TTC549 (cell line): ENCODE results near the gene SLC16A10.
"Not testable (repeated sequence)": the region's sequence is repeated elsewhere in the genome, so short reads cannot be mapped to it uniquely, and the experiment has no call there.

Experiments used
- FAIRE-seq: peaks from 2 replicates; lab custom pipeline; 2012; peaks lifted over from hg19 to GRCh38; lab: Jason Lieb, UNC

Gene SLC16A10

DNA sequence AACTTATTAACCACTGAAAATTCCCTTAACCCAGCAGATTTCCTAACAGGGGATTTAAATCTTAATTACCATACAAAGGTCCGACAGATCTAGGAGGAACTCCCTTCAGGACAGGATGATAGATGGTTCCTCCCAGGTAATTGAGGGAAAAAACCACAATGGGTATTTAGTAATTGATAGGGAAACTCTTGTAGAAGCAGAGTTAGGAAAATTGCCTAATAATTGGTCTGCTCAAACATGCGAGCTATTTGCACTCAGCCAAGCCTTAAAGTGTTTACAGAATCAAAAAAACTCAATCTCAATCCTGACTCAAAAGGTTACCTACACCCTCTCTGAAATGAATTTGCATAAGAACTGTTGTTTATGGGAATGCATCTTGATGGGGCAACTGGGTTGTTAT is 45.4 kb downstream of the SLC16A10 start:
- FAIRE-seq: not testable (repeated sequence)

DNA sequence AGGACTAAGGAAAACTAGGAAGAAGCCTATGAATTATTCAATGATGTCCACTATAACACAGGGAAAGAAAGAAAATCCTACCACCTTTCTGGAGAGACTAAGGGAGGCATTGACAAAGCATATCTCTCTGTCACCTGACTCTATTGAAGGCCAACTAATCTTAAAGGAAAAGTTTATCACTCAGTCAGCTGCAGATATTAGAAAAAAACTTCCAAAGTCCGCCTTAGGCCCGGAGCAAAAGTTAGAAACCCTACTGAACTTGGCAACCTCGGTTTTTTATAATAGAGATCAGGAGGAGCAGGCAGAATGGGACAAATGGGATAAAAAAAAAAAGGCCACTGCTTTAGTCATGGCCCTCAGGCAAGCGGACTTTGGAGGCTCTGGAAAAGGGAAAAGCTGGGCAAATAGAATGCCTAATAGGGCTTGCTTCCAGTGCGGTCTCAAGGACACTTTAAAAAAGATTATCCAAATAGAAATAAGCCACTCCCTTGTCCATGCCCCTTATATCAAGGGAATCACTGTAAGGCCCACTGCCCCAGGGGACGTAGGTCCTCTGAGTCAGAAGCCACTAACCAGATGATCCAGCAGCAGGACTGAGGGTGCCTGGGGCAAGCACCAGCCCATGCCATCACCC is 47.0 kb downstream of the SLC16A10 start:
- not testable (repeated sequence) for FAIRE-seq

- not testable (repeated sequence) for FAIRE-seq
Observed at GRCh38 chr6:111137489-111138093, 50.3 kb downstream of the SLC16A10 start.

- FAIRE-seq: no peak
Observed at GRCh38 chr6:111147440-111147839, 60.1 kb downstream of the SLC16A10 start.

DNA sequence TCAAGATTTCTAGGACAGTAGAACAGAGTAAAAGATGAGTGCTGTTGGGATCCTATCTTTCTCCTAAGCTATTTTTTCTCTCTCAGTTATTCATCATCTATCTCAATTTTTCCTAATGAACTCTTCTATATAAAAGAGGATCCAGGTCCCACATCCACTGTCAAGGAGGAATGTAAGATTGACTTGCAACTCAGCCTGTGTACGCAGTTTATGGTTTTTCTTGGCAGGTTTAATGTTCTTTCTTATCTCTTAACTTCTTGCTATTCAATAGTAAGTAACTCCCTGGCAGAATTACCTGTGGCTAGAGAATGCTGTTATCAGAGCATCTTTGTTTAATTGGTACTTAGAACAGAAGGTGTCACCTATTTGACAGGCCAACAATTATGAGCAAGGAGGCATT is 60.8 kb downstream of the SLC16A10 start:
- no peak for FAIRE-seq

- no peak for FAIRE-seq
Observed at GRCh38 chr6:111150577-111150976, 63.3 kb downstream of the SLC16A10 start.

- no peak for FAIRE-seq
Observed at GRCh38 chr6:111154981-111155380, 67.7 kb downstream of the SLC16A10 start.

DNA sequence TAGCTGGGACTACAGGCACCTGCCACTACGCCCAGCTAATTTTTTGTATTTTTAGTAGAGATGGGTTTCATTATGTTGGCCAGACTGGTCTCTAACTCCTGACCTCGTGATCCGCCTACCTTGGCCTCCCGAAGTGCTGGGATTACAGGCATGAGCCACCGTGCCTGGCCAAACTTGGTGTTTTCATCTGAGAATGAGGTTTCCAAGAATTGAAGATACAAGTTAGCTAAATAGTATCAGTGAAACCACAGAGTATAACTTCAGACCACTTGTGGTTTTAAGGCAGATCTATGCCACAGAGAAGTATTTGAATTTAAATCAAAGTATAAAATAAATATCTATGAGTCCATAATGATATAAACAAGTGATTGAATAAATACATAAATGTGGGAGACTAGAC is 70.1 kb downstream of the SLC16A10 start:
- no peak for FAIRE-seq

- FAIRE-seq: no peak
Observed at GRCh38 chr6:111159633-111160032, 72.3 kb downstream of the SLC16A10 start.

GRCh38 chr6:111161650-111162049 is 74.3 kb downstream of the SLC16A10 start:
- no peak for FAIRE-seq

- no peak for FAIRE-seq
Observed at GRCh38 chr6:111162504-111162903, 75.2 kb downstream of the SLC16A10 start.

- no peak for FAIRE-seq
Observed at GRCh38 chr6:111171577-111172400, 84.5 kb downstream of the SLC16A10 start.

DNA sequence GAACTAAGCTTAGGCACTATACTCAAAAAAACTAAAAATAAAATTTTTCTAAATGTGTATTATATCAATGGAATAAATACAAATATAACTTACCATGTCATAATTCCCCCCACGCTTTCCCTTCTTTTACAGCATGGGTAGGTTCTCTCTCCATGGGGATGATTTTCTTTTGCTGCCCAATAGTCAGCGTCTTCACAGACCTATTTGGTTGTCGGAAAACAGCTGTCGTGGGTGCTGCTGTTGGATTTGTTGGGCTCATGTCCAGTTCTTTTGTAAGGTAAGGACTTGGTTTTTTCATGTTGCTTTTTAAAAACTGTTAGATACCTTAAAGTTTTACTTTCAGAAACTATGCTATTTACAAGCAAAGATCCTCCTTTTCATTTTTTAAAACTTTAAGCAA is 85.3 kb downstream of the SLC16A10 start:
- no peak for FAIRE-seq

GRCh38 chr6:111173341-111173740 is 86.0 kb downstream of the SLC16A10 start:
- no peak for FAIRE-seq

DNA sequence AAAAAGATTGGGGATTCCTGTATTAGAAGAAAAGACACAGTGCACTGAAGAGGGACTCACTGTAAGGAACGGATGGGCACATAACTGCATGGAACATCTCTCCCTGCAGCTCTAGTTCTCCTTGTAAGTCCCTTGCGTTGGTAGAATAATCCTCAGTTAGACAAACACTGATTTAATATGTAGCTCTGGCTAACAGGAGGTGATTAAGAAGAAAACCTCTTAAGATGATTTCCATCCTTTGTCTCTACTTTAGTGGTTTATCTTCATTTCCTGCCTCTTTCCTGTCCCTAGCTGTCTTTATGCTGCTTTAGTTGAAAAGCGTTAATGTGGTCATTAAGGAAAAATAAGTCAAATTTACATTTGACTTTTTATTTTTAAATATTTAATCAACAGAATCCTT is 86.6 kb downstream of the SLC16A10 start:
- FAIRE-seq: no peak

GRCh38 chr6:111175109-111175508 is 87.8 kb downstream of the SLC16A10 start:
- no peak for FAIRE-seq

DNA sequence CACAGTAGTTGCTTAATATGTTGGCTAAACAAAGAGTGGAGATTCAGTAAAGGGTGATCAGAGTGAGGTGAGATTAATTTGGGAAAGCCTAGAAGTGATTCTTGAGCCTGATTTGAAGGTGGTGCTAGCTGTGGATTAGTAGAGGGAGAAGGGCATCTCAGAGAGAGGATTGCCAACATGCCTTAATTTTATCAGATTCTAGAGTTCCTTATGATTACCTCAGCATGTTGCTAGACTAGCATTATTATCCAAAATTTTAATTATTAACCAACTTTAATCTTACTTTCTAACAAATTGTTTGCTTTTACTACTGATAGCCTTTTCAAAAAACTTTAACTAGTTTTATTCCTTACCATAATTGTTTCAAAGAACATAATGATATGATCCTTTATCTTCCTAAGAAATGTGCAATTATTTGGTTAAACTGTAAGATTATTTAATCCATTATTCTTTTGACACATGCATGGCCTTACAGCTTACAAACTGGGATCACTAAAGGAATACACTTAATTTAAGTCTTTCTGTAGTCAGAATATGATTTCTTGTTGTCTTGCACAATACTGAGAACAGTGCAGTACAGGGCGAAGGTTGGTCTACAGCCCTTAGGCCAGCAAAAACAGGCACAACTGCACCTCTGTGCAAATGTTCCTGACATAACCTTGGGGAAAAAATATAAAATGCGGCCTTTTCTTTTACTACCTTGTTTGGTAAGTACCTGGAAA is 88.9 kb downstream of the SLC16A10 start:
- no peak for FAIRE-seq

- no peak for FAIRE-seq
Observed at GRCh38 chr6:111176760-111177099, 89.4 kb downstream of the SLC16A10 start.

DNA sequence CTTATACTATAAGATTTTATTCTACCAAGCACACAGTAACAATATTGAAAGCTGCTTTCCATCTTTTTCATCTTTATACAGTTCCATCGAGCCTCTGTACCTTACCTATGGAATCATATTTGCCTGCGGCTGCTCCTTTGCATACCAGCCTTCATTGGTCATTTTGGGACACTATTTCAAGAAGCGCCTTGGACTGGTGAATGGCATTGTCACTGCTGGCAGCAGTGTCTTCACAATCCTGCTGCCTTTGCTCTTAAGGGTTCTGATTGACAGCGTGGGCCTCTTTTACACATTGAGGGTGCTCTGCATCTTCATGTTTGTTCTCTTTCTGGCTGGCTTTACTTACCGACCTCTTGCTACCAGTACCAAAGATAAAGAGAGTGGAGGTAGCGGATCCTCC is 89.8 kb downstream of the SLC16A10 start:
- no peak for FAIRE-seq

- no peak for FAIRE-seq
Observed at GRCh38 chr6:111183702-111184517, 96.6 kb downstream of the SLC16A10 start.

GRCh38 chr6:111184827-111185532 is 97.7 kb downstream of the SLC16A10 start:
- no peak for FAIRE-seq
